Gastroesophageal sphincter (tissue), 4 donors: ENCODE measurements around the gene NELFB. TPM values are rescaled to one million over a fixed set of nuclear protein-coding genes. Genes with fewer than 3 reads are reported as not detected.

Experiments
- ATAC-seq: fragments of 150-250 bp; one replicate; pipeline ENCODE4 v1.9.1; 2016; ENCODE audit warnings: mild to moderate bottlenecking, moderate library complexity
- H3K27ac ChIP-seq, 4 donors: fragments of 200-600 bp; sonication (generic) in 3 of 4; 1 replicate in 3 of 4; 2 replicates in 1 of 4; pipeline ENCODE4 v1.5.1; 2016 to 2019
- H3K27me3 ChIP-seq: fragments of 200-600 bp; sonication (generic); one replicate; pipeline ENCODE4 v1.5.1; 2019
- H3K36me3 ChIP-seq, 2 donors: fragments of 200-600 bp; sonication (generic); one replicate each; pipeline ENCODE4 v1.5.1; 2019; ENCODE audit warnings: control low read depth in 1 of 2
- H3K4me1 ChIP-seq, 3 donors: fragments of 200-600 bp; sonication (generic); 1 replicate in 2 of 3; 2 replicates in 1 of 3; pipeline ENCODE4 v1.5.1; 2016 to 2019; ENCODE audit warnings: control low read depth in 2 of 3
- H3K4me3 ChIP-seq, 2 donors: fragments of 200-600 bp; sonication (generic); one replicate each; pipeline ENCODE4 v1.5.1; 2019; ENCODE audit warnings: mild to moderate bottlenecking in 1 of 2, moderate library complexity in 1 of 2
- H3K9me3 ChIP-seq, 3 donors: fragments of 200-600 bp; sonication (generic); one replicate each; pipeline ENCODE4 v1.5.1; 2017 to 2019; ENCODE audit warnings: control low read depth in 2 of 3
- EP300 ChIP-seq: sonication (generic); formaldehyde crosslinking; IDR thresholded peaks from one replicate; pipeline ENCODE4 v1.6.1; 2017; ENCODE audit warnings: antibody characterized with exemption, mild to moderate bottlenecking
- POLR2A ChIP-seq, 2 donors: fragments of 450-650 bp; IDR thresholded peaks; one replicate each; pipeline ENCODE4 v1.6.1; 2017; ENCODE audit warnings: antibody characterized with exemption in 2 of 2, mild to moderate bottlenecking in 2 of 2, moderate library complexity in 1 of 2
- POLR2AphosphoS5 ChIP-seq: sonication (generic); formaldehyde crosslinking; IDR thresholded peaks from one replicate; pipeline ENCODE4 v1.6.1; 2017; ENCODE audit warnings: antibody characterized with exemption
- WGBS, 2 donors: methylation state at CpG; one replicate each; pipeline ENCODE4 v1.1.5; 2018; ENCODE audit warnings: low coverage in 1 of 2; 5-methylcytosine and 5-hydroxymethylcytosine counted together
- total RNA-seq, 4 donors: library from RNA; depleted of rRNA; stranded (reverse); fragments of >200 nt; gene quantifications; one replicate each; pipeline ENCODE4 v1.1.0, GENCODE V29; 2016
- TF ChIP-seq, protein P1 (sequence below), 4 experiments: fragments of 200-600 bp in 2 of 4; fragments of 450-650 bp in 2 of 4; sonication (generic) in 1 of 4; IDR thresholded peaks; one replicate each; pipeline ENCODE4 v1.5.1; 2017 to 2019; ENCODE audit warnings: antibody characterized with exemption in 4 of 4, mild to moderate bottlenecking in 2 of 4, moderate library complexity in 2 of 4

NELFB gene
- total RNA-seq, 4 donors from 2014 or later: 36.9 to 58.8 (median 45.2) TPM

DNA sequence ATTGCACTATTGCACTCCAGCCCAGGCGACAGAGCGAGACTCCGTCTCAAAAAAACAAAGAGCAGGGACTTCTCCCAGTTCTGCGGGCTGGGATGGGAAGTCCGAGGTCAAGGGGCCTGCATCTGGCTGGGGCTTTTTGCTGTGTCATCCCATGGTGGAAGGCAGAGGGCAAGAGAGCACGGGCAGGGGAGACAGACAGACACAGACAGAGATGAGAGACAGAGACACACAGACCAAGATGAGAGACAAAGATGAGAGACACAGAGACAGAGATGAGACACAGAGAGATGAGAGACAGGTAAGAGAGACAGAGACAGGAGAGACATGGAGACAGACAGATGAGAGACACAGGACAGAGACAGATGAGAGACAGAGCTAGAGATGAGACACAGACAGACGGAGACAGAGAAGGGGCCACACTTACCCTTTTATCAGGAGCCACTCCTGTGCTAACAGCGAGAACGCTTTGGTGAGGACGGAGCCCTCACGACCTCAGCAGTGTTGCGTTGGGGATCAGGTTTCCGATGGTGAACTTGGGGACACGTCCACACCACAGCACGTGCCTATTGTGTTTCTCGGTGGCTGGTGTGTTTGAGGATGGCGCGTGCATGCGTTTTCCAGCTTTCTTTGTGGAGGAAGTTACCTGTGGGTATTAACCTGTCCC lies 13.5 kb downstream of the NELFB start:
- Histone ChIP-seq H3K27ac (peak overlapping the region in 3 of 4 donors; percentile 49 to 65 (median 58)), H3K27me3 (peaks cover 7% of the 10 kb centered on the region), H3K4me1 (peaks cover 0 to 25% (median 12%) of the 10 kb centered on the region in 3 donors), H3K4me3 (no peak overlapping the region), H3K36me3 (peaks cover 0 to 90% of the 10 kb centered on the region in 2 donors), H3K9me3 (no peaks in the 10 kb centered on the region)
- ATAC-seq: no peak
- WGBS, 2 donors: 66 to 69% methylated on average over 14 to 15 of the region's 19 CpGs
- TF ChIP-seq POLR2A (IDR thresholded peaks at IDR 0.05) (no peak), EP300 (no peak), POLR2AphosphoS5 (no peak)
- TF ChIP-seq, protein P1, sequence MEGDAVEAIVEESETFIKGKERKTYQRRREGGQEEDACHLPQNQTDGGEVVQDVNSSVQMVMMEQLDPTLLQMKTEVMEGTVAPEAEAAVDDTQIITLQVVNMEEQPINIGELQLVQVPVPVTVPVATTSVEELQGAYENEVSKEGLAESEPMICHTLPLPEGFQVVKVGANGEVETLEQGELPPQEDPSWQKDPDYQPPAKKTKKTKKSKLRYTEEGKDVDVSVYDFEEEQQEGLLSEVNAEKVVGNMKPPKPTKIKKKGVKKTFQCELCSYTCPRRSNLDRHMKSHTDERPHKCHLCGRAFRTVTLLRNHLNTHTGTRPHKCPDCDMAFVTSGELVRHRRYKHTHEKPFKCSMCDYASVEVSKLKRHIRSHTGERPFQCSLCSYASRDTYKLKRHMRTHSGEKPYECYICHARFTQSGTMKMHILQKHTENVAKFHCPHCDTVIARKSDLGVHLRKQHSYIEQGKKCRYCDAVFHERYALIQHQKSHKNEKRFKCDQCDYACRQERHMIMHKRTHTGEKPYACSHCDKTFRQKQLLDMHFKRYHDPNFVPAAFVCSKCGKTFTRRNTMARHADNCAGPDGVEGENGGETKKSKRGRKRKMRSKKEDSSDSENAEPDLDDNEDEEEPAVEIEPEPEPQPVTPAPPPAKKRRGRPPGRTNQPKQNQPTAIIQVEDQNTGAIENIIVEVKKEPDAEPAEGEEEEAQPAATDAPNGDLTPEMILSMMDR (IDR thresholded peaks at IDR 0.05): no peak

DNA sequence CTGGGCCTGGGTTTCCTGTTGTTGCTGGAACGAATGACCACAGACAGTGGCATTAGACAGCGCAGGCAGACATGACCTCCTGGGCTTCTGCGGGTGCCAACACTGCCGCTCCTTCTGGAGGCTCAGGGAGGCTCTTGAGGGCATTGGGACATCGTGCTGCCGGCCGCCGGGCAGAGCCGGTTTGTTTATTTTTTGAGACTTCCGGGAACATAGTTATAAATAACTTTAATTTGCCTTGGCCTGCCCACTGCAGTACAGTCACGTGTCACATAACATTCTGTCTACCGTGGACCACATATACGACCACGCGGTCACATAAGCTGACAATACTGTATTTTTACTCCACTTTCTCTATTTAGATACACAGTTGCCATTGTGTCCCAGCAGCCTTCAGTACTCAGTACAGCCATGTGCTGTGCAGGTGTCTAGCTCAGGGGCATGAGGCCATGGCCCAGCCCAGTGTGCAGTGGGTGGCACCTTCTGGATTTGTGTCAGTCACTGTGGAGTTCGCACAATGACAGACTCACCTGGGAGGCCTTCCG lies 14.2 kb downstream of the NELFB start:
- no peaks in the 10 kb centered on the region for H3K9me3 ChIP-seq
- peaks cover 0 to 25% (median 12%) of the 10 kb centered on the region in 3 donors for H3K4me1 ChIP-seq
- H3K27ac ChIP-seq: peak overlapping the region in 3 of 4 donors; percentile 49 to 65 (median 58)
- H3K4me3 ChIP-seq: no peak overlapping the region
- ATAC-seq: peak; percentile 81
- peaks cover 13% of the 10 kb centered on the region for H3K27me3 ChIP-seq
- TF ChIP-seq POLR2AphosphoS5: peak; percentile 46
- TF ChIP-seq, protein P1 (IDR thresholded peaks at IDR 0.05): no peak
- H3K36me3 ChIP-seq: peaks cover 0 to 90% of the 10 kb centered on the region in 2 donors
- WGBS, 2 donors: 18 to 43% methylated on average over 11 to 12 of the region's 17 CpGs

DNA sequence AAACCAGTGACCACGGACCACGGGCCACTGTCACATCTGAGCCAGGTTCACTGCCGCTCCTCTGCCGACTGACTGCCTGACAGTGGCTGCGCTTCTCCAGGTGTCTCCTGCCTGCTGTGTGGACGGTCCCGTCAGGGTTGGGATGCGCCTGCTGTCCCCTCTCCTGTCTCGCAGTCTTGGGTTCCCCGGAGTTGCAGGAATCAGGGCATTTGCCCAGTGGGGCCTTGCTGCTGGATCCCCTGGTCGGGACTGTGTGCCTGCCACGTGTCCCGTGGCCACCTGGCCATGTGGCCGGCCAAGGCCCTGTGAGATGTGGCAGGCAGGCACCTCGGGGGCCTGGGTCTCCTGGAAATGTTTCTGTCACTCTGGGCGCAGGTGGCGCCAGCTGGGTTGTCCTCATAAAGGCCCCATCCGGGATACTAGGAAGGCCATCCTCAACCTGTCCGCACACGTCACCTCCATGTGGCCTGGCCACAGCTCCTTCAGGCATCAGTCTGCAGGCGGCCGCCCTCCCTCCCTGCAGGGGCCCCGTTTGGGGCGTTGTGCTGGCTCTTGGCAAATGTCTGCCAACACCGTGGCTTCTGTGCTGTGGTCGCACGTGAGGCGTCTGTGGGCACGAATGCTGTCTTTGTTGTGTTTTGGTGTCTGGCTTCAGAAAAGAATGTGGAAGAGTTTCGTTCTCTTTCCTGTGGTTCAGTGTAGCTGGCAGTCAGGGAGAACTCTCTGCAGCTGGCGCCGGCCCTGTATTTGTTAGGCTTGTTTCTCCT lies 16.0 kb downstream of the NELFB start:
- Histone ChIP-seq H3K27me3 (peaks cover 24% of the 10 kb centered on the region), H3K4me3 (no peak overlapping the region), H3K9me3 (no peaks in the 10 kb centered on the region), H3K27ac (no peak overlapping the region), H3K4me1 (peaks cover 0 to 28% (median 13%) of the 10 kb centered on the region in 3 donors), H3K36me3 (peaks cover 0 to 76% of the 10 kb centered on the region in 2 donors)
- TF ChIP-seq, protein P1 (IDR thresholded peaks at IDR 0.05): no peak
- no peak for TF ChIP-seq POLR2A (IDR thresholded peaks at IDR 0.05)
- no peak for TF ChIP-seq POLR2AphosphoS5
- no peak for TF ChIP-seq EP300
- WGBS, 2 donors: 79 to 89% methylated on average over 6 to 9 of the region's 32 CpGs
- no peak for ATAC-seq

DNA sequence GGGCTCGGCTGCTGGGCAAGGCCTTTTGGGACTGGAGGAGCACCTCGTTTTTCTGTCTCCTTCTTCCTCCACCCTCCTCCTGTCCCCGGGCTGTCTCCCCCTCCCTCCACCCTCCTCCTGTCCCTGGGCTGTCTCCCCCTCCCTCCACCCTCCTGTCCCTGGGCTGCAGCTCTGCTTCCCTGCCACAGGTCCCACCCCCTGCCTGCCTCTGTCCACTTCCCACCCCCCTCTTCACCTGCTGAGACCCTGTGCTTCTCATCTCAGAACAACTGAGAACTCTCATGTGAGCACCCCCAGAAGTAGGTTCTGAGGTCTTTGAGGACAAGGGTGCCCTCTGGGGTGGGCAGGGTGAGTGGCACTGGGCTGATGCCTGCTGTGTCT lies 16.6 kb downstream of the NELFB start:
- no peak overlapping the region for H3K4me3 ChIP-seq
- peaks cover 30% of the 10 kb centered on the region for H3K27me3 ChIP-seq
- ATAC-seq: no peak
- TF ChIP-seq EP300 (no peak), POLR2AphosphoS5 (no peak), POLR2A (IDR thresholded peaks at IDR 0.05) (no peak)
- TF ChIP-seq, protein P1 (IDR thresholded peaks at IDR 0.05): no peak
- H3K4me1 ChIP-seq: peaks cover 0 to 34% (median 19%) of the 10 kb centered on the region in 3 donors
- WGBS, 2 donors: 20 to 51% methylated on average over 1 to 3 of the region's 3 CpGs
- peaks cover 0 to 70% of the 10 kb centered on the region in 2 donors for H3K36me3 ChIP-seq
- no peak overlapping the region for H3K27ac ChIP-seq
- H3K9me3 ChIP-seq: no peaks in the 10 kb centered on the region
